Left ventricle myocardium superior (tissue), 1 donor: ENCODE results near the gene CNTROB. TPM values are rescaled to one million over a fixed set of nuclear protein-coding genes. Genes with fewer than 3 reads are reported as not detected.

ENCODE experiments used
- ATAC-seq: fragments of 200-7000 bp; cut with Tn5 transposase; one replicate; pipeline ENCODE4 v1.9.1; 2020; ENCODE audit warnings: mild to moderate bottlenecking, moderate library complexity
- DNase-seq: peaks from one replicate; pipeline ENCODE4 v3.0.0-alpha.2; 2020
- intact Hi-C: fragments of 100-400 bp; cut with micrococcal nuclease; formaldehyde crosslinking; loops from one replicate; pipeline ENCODE4 v1.11.0; 2022
- total RNA-seq: library from RNA; stranded (reverse); fragmentation: NEBNext Ultra II Directional; extraction: Animal tissue kit (Norgen Biotek cat#: 25700); gene quantifications from one replicate; pipeline ENCODE4 v1.2.1, GENCODE V29; 2021
- donor health status: DM: no; HTN: yes; CAD: no; lungs with severe emphysema.

CNTROB gene
- total RNA-seq, 1 donor from 2014 or later, result 10.8 TPM

- intact Hi-C loops, result no loop called here
- DNase-seq (no peak), ATAC-seq (no peak)
Observed at GRCh38 chr17:7903154-7904103, 28.6 kb upstream of the CNTROB start.

GRCh38 chr17:7909089-7909488, 22.9 kb upstream of the CNTROB start:
- DNase-seq, result no peak
- ATAC-seq, result no peak
- intact Hi-C loops, result no loop called here

- intact Hi-C loops, result loop anchor here (10.0 kb wide), 2 partner anchors 45 to 135 kb away; no protein-coding TSS in a partner anchor
- ATAC-seq (no peak), DNase-seq (no peak)
Observed at GRCh38 chr17:7910281-7910680, 21.7 kb upstream of the CNTROB start.

GRCh38 chr17:7910711-7911110, 21.3 kb upstream of the CNTROB start:
- intact Hi-C loops, result loop anchor here (10.0 kb wide), 2 partner anchors 46 to 134 kb away; no protein-coding TSS in a partner anchor
- DNase-seq (no peak), ATAC-seq (no peak)

- ATAC-seq (no peak), DNase-seq (no peak)
- intact Hi-C loops, result loop anchor here (10.0 kb wide), 2 partner anchors 46 to 134 kb away; no protein-coding TSS in a partner anchor
Observed at GRCh38 chr17:7911116-7911515, 20.9 kb upstream of the CNTROB start.

GRCh38 chr17:7912927-7913524, 19.0 kb upstream of the CNTROB start:
- intact Hi-C loops, result loop anchor here (10.0 kb wide), 2 partner anchors 48 to 132 kb away; no protein-coding TSS in a partner anchor
- ATAC-seq (peak; percentile 20), DNase-seq (no peak)

GRCh38 chr17:7915179-7915610, 16.8 kb upstream of the CNTROB start:
- intact Hi-C loops, result loop anchor here (10.0 kb wide), 2 partner anchors 50 to 130 kb away; no protein-coding TSS in a partner anchor
- no peak for DNase-seq
- ATAC-seq, result peak; percentile 5

- peak; percentile 93 for ATAC-seq
- DNase-seq, result peak; percentile 94
- intact Hi-C loops, result loop anchor here (10.0 kb wide), 2 partner anchors 51 to 129 kb away; no protein-coding TSS in a partner anchor
Observed at GRCh38 chr17:7915611-7916384, 16.2 kb upstream of the CNTROB start, which contains the start of gene RNF227. TSS of gene RNF227 (minus strand) at chr17:7916289. CDS start at chr17:7916195, 94 bp downstream.

- intact Hi-C loops, result loop anchor here (10.0 kb wide), 2 partner anchors 52 to 128 kb away; no protein-coding TSS in a partner anchor
- ATAC-seq, result no peak
- no peak for DNase-seq
Observed at GRCh38 chr17:7916385-7916682, 15.7 kb upstream of the CNTROB start.

GRCh38 chr17:7916808-7917207, 15.2 kb upstream of the CNTROB start:
- ATAC-seq, result no peak
- no peak for DNase-seq
- intact Hi-C loops, result loop anchor here (10.0 kb wide), 2 partner anchors 52 to 128 kb away; no protein-coding TSS in a partner anchor

- DNase-seq (no peak), ATAC-seq (no peak)
- intact Hi-C loops, result no loop called here
Observed at GRCh38 chr17:7922269-7922844, 9.6 kb upstream of the CNTROB start.

- intact Hi-C loops, result no loop called here
- DNase-seq (peak; percentile 90), ATAC-seq (peak; percentile 95)
Observed at GRCh38 chr17:7922845-7923628, 9.0 kb upstream of the CNTROB start.

GRCh38 chr17:7927596-7927995, 4.4 kb upstream of the CNTROB start:
- intact Hi-C loops, result no loop called here
- DNase-seq, result no peak
- no peak for ATAC-seq

- DNase-seq, result peak; percentile 56
- intact Hi-C loops, result no loop called here
- ATAC-seq, result no peak
Observed at GRCh38 chr17:7929158-7930023, 2.6 kb upstream of the CNTROB start, which contains the start of gene KCNAB3. TSS of gene KCNAB3 (minus strand) at chr17:7929856. CDS start at chr17:7929435, 421 bp downstream.

- ATAC-seq (no peak), DNase-seq (no peak)
- intact Hi-C loops, result no loop called here
Observed at GRCh38 chr17:7930841-7931631, 970 bp upstream of the CNTROB start.

GRCh38 chr17:7932483-7932891, 481 bp downstream of the CNTROB start:
- DNase-seq (peak; percentile 37), ATAC-seq (peak; percentile 38)
- intact Hi-C loops, result no loop called here
